K562 (cell line): ENCODE results near the gene FAM20C. TPM values are rescaled to one million over a fixed set of nuclear protein-coding genes. Genes with fewer than 3 reads are reported as not detected.

Source experiments
- ATF3 ChIP-seq, 2 experiments: fragments of 450-650 bp in 1 of 2; sonication (generic) in 1 of 2; formaldehyde crosslinking in 1 of 2; IDR thresholded peaks in 1 of 2; conservative IDR thresholded peaks in 1 of 2; 2 replicates each; pipeline versions ENCODE4 v1.6.1 to v1.8.1; 2016 to 2023; ENCODE audit warnings: mild to moderate bottlenecking in 2 of 2, moderate library complexity in 2 of 2, inconsistent platforms in 1 of 2, missing genetic modification reagents in 1 of 2
- EHMT2 ChIP-seq: fragments of 450-650 bp; IDR thresholded peaks from 2 replicates; pipeline ENCODE4 v1.6.1; 2018; ENCODE audit warnings: antibody characterized with exemption
- FOSL1 ChIP-seq: fragments of 200-800 bp; sonication (Bioruptor generic); conservative IDR thresholded peaks from 2 replicates; pipeline ENCODE4 v1.6.1; 2016; ENCODE audit warnings: missing genetic modification characterization, missing compliant biosample characterization
- FOXK1 ChIP-seq: sonication (generic); formaldehyde crosslinking; IDR thresholded peaks from 2 replicates; pipeline ENCODE4 v1.8.0; 2022; ENCODE audit warnings: missing genetic modification reagents, mild to moderate bottlenecking, borderline replicate concordance
- KAT8 ChIP-seq: fragments of 450-650 bp; IDR thresholded peaks from 2 replicates; pipeline ENCODE4 v1.6.1; 2016; ENCODE audit warnings: low read depth, mild to moderate bottlenecking
- MIER1 ChIP-seq: fragments of 450-650 bp; IDR thresholded peaks from 2 replicates; pipeline ENCODE4 v1.6.1; 2016; ENCODE audit warnings: antibody characterized with exemption, mild to moderate bottlenecking, low read depth
- PTBP1 ChIP-seq: fragments of 200-400 bp; formaldehyde crosslinking; IDR thresholded peaks from 2 replicates; pipeline ENCODE4 v1.6.1; 2017; ENCODE audit warnings: low read depth, low read length
- RBM22 ChIP-seq: fragments of 200-400 bp; formaldehyde crosslinking; IDR thresholded peaks from 2 replicates; pipeline ENCODE4 v1.6.1; 2018; ENCODE audit warnings: low read length, low read depth; ENCODE audit not compliant: poor library complexity, severe bottlenecking
- SAFB2 ChIP-seq: fragments of 200-400 bp; formaldehyde crosslinking; IDR thresholded peaks from 2 replicates; pipeline ENCODE4 v1.6.1; 2018; ENCODE audit warnings: borderline replicate concordance, low read length, low read depth, moderate library complexity; ENCODE audit not compliant: severe bottlenecking
- SMAD3 ChIP-seq: fragments of 450-650 bp; formaldehyde crosslinking; conservative IDR thresholded peaks from 2 replicates; pipeline ENCODE4 v1.4.0; 2020; ENCODE audit warnings: mild to moderate bottlenecking
- ZBED1 ChIP-seq: IDR thresholded peaks from 2 replicates; pipeline ENCODE4 v1.6.1; 2014
- ZBTB40 ChIP-seq, 2 experiments: fragments of 450-650 bp in 1 of 2; sonication (generic) in 1 of 2; formaldehyde crosslinking in 1 of 2; IDR thresholded peaks; 2 replicates each; pipeline versions ENCODE4 v1.7.1 to v1.9.0; 2016 to 2022; ENCODE audit warnings: inconsistent platforms in 1 of 2, mild to moderate bottlenecking in 1 of 2, missing genetic modification reagents in 1 of 2
- ZNF592 ChIP-seq: fragments of 450-650 bp; IDR thresholded peaks from 2 replicates; pipeline ENCODE4 v1.6.1; 2017; ENCODE audit warnings: antibody characterized with exemption, mild to moderate bottlenecking
- polyA plus RNA-seq, 8 experiments: library from polyadenylated mRNA; depleted of rRNA in 4 of 8; stranded (reverse) in 5 of 8; unstranded in 3 of 8; fragments of >200 nt; fragmentation: Nextera tagmentation in 2 of 8; fragmentation: Illumina TruSeq in 1 of 8; extraction: Ambion mirVana in 2 of 8; extraction: Trizol in 1 of 8; gene quantifications; 2 replicates each; pipeline versions ENCODE4 v1.2.1 to v1.2.3, GENCODE V29; 2011 to 2014; ENCODE audit warnings: inconsistent platforms in 1 of 8, missing spikeins in 1 of 8
- total RNA-seq, 7 experiments: library from RNA; depleted of rRNA in 6 of 7; stranded (reverse); fragments of >200 nt in 6 of 7; fragmentation: Illumina TruSeq in 2 of 7; extraction: Trizol in 2 of 7; gene quantifications; 2 replicates each; pipeline versions ENCODE4 v1.2.1 to v1.2.3, GENCODE V29; 2011 to 2021; ENCODE audit warnings: low replicate concordance in 1 of 7

FAM20C gene
- total and polyA plus RNA-seq, 9 of the 15 experiments (the other 6 are each of a cell fraction or from before 2014, with no cell fraction given): 0.09 TPM; not detected in 8

GRCh38 chr7:226281-226895 is 34.0 kb downstream of the FAM20C start (continued):
- no peak for TF ChIP-seq ZNF592
- no peak for TF ChIP-seq RBM22
- TF ChIP-seq FOSL1: peak; percentile 76
- 0 out of 2 replicates have a peak, but pooled peaks have one; percentile 16 for TF ChIP-seq ATF3 (IDR thresholded peaks at IDR 0.05)
- TF ChIP-seq ATF3 (CRISPR knock-in tag; conservative IDR thresholded peaks at IDR 0.05): no peak
- TF ChIP-seq MIER1: no peak
- TF ChIP-seq ZBED1: no peak
- no peak for TF ChIP-seq ZBTB40 (IDR thresholded peaks at IDR 0.05)
- no peak for TF ChIP-seq ZBTB40 (CRISPR knock-in tag; IDR thresholded peaks at IDR 0.05)
- no peak for TF ChIP-seq FOXK1
- no peak for TF ChIP-seq SAFB2
- no peak for TF ChIP-seq SMAD3 (CRISPR knock-in tag)
- no peak for TF ChIP-seq PTBP1
- TF ChIP-seq KAT8: no peak
- no peak for TF ChIP-seq EHMT2
